Keratinocyte (primary cell): ENCODE measurements around the gene MRPL28. TPM values are rescaled to one million over a fixed set of nuclear protein-coding genes. Genes with fewer than 3 reads are reported as not detected.

Experiments
- DNase-seq: peaks from one replicate; pipeline ENCODE4 v3.0.0-alpha.2; 2011; ENCODE audit warnings: low read depth, missing footprints, low spot score
- FAIRE-seq: peaks from 2 replicates; lab custom pipeline; 2011; peaks lifted over from hg19 to GRCh38; lab: Jason Lieb, UNC
- H2AFZ ChIP-seq: 2 replicates; pipeline ENCODE4 v1.6.0; 2012; ENCODE audit warnings: low read length, control low read depth, inconsistent platforms; ENCODE audit not compliant: control insufficient read depth
- H3K27ac ChIP-seq: 2 replicates; pipeline ENCODE4 v1.5.1; 2011; ENCODE audit warnings: low read length; ENCODE audit not compliant: control insufficient read depth, insufficient read depth
- H3K27me3 ChIP-seq: 3 replicates; pipeline ENCODE4 v1.6.0; 2011; ENCODE audit warnings: low read length; ENCODE audit not compliant: control insufficient read depth, insufficient read depth; ENCODE audit errors: extremely low read depth
- H3K36me3 ChIP-seq, 2 experiments: 2 replicates in 1 of 2; 3 replicates in 1 of 2; pipeline ENCODE4 v1.5.1; 2011; ENCODE audit warnings: low read length in 2 of 2, mild to moderate bottlenecking in 1 of 2; ENCODE audit not compliant: control insufficient read depth in 2 of 2, insufficient read depth in 2 of 2; ENCODE audit errors: extremely low read depth in 1 of 2
- H3K4me1 ChIP-seq: 3 replicates; pipeline ENCODE4 v1.5.1; 2011; ENCODE audit warnings: low read length; ENCODE audit not compliant: control insufficient read depth, insufficient read depth; ENCODE audit errors: extremely low read depth
- H3K4me2 ChIP-seq: 3 replicates; pipeline ENCODE4 v1.6.0; 2011; ENCODE audit warnings: low read depth, low read length; ENCODE audit not compliant: control insufficient read depth, insufficient read depth; ENCODE audit errors: extremely low read depth
- H3K4me3 ChIP-seq, 3 experiments: fragments of 200-600 bp in 1 of 3; sonication (generic) in 1 of 3; 2 replicates in 2 of 3; 3 replicates in 1 of 3; pipeline ENCODE4 v1.5.1; 2011 to 2016; ENCODE audit warnings: low read length in 3 of 3, mild to moderate bottlenecking in 3 of 3, control low read depth in 2 of 3, inconsistent platforms in 1 of 3, low read depth in 1 of 3, mixed read lengths in 1 of 3, mixed run types in 1 of 3, moderate library complexity in 1 of 3; ENCODE audit not compliant: control insufficient read depth in 2 of 3, insufficient read depth in 2 of 3; ENCODE audit errors: extremely low read depth in 1 of 3
- H3K79me2 ChIP-seq: 2 replicates; pipeline ENCODE4 v1.6.0; 2012; ENCODE audit warnings: low read length; ENCODE audit not compliant: control insufficient read depth, insufficient read depth
- H3K9ac ChIP-seq: 3 replicates; pipeline ENCODE4 v1.6.0; 2011; ENCODE audit warnings: low read length; ENCODE audit not compliant: control insufficient read depth, insufficient read depth; ENCODE audit errors: extremely low read depth
- H3K9me1 ChIP-seq: 3 replicates; pipeline ENCODE4 v1.6.0; 2011; ENCODE audit warnings: low read length; ENCODE audit not compliant: control insufficient read depth, insufficient read depth; ENCODE audit errors: extremely low read depth
- H3K9me3 ChIP-seq: 2 replicates; pipeline ENCODE4 v1.5.1; 2012; ENCODE audit warnings: low read depth, low read length; ENCODE audit not compliant: control insufficient read depth
- H4K20me1 ChIP-seq: 3 replicates; pipeline ENCODE4 v1.6.0; 2011; ENCODE audit warnings: low read length; ENCODE audit not compliant: control insufficient read depth, insufficient read depth; ENCODE audit errors: extremely low read depth
- EZH2 ChIP-seq: IDR thresholded peaks from one replicate; pipeline ENCODE4 v1.6.1; 2012; ENCODE audit warnings: inconsistent platforms, mild to moderate bottlenecking, low read length, moderate library complexity
- dilution Hi-C: fragments of 300-500 bp; cut with MboI; formaldehyde crosslinking; loops from one replicate; pipeline ENCODE4 v1.7.0; 2020; ENCODE audit warnings: low sequenced_read_pairs; ENCODE audit not compliant: extremely low pct_ligation_motif_present
- polyA plus RNA-seq, 5 experiments: library from polyadenylated mRNA; depleted of rRNA in 3 of 5; stranded (reverse) in 3 of 5; stranded (forward) in 1 of 5; unstranded in 1 of 5; fragments of >200 nt; gene quantifications; 1 replicate in 1 of 5; 2 replicates in 3 of 5; 3 replicates in 1 of 5; pipeline versions ENCODE4 v1.2.1 to v1.2.3, GENCODE V29; 2011 to 2012; ENCODE audit warnings: missing spikeins in 2 of 5, low read depth in 1 of 5, low replicate concordance in 1 of 5
- TF ChIP-seq, protein P1 (sequence below), 3 experiments: IDR thresholded peaks in 1 of 3; conservative IDR thresholded peaks in 1 of 3; optimal IDR thresholded peaks in 1 of 3; 2 replicates in 2 of 3; 3 replicates in 1 of 3; pipeline versions ENCODE3 to v1.5.1; 2011; ENCODE audit warnings: low read length in 3 of 3, mild to moderate bottlenecking in 3 of 3, moderate library complexity in 2 of 3, control low read depth in 1 of 3, inconsistent platforms in 1 of 3; ENCODE audit not compliant: insufficient read depth in 2 of 3; ENCODE audit errors: extremely low read depth in 1 of 3

Gene MRPL28
- polyA plus RNA-seq, 1 donor (not counting 4 experiments of a cell fraction or from before 2014, with no cell fraction given) = 115 TPM

GRCh38 chr16:346587-346986, 23.8 kb downstream of the MRPL28 start:
- Histone ChIP-seq H3K36me3 (peaks cover 18 to 30% of the 10 kb centered on the region in 2 experiments), H3K9ac (no peak overlapping the region)

DNA sequence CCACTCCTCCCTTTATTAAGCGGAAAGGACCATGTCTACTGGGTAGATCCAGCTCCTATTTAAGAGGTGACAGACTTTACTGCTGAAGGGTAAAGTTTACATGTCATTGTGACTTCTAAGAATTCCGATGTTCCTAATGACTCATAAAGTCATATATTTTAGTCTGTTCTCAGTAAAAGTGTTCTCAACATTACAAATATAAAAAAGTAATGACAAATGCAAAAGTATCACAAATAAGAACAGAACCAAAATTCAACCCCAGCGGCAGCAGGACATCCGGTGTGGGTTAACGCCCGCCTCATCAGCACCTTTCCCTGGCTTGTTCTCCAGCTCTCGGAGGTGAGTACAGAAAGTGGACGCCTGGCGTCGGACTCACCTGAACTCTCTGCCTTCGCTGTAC, 24.6 kb downstream of the MRPL28 start:
- peaks cover 92% of the 10 kb centered on the region for H3K79me2 ChIP-seq
- no peak overlapping the region for H3K4me3 ChIP-seq
- no peak for FAIRE-seq
- DNase-seq = no peak
- no peak overlapping the region for H3K27ac ChIP-seq
- H3K36me3 ChIP-seq = peaks cover 18 to 30% of the 10 kb centered on the region in 2 experiments
- peaks cover 16% of the 10 kb centered on the region for H3K4me1 ChIP-seq
- peaks cover 14% of the 10 kb centered on the region for H4K20me1 ChIP-seq
- TF ChIP-seq, protein P1, sequence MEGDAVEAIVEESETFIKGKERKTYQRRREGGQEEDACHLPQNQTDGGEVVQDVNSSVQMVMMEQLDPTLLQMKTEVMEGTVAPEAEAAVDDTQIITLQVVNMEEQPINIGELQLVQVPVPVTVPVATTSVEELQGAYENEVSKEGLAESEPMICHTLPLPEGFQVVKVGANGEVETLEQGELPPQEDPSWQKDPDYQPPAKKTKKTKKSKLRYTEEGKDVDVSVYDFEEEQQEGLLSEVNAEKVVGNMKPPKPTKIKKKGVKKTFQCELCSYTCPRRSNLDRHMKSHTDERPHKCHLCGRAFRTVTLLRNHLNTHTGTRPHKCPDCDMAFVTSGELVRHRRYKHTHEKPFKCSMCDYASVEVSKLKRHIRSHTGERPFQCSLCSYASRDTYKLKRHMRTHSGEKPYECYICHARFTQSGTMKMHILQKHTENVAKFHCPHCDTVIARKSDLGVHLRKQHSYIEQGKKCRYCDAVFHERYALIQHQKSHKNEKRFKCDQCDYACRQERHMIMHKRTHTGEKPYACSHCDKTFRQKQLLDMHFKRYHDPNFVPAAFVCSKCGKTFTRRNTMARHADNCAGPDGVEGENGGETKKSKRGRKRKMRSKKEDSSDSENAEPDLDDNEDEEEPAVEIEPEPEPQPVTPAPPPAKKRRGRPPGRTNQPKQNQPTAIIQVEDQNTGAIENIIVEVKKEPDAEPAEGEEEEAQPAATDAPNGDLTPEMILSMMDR (optimal IDR thresholded peaks at IDR 0.05 in 1 of 3, IDR thresholded peaks at IDR 0.05 in 1 of 3, conservative IDR thresholded peaks at IDR 0.05 in 1 of 3; ENCODE audit: extremely low read depth in 1 of 3, insufficient read depth in 2 of 3, low read length in 3 of 3) = no peak
- no peak for TF ChIP-seq EZH2
- no peak overlapping the region for H3K9ac ChIP-seq
- no peak overlapping the region for H3K4me2 ChIP-seq
- no peak overlapping the region for H2AFZ ChIP-seq
- H3K27me3 ChIP-seq = no peaks in the 10 kb centered on the region
- dilution Hi-C loops = no loop called here
- peaks cover 15% of the 10 kb centered on the region for H3K9me1 ChIP-seq
- no peaks in the 10 kb centered on the region for H3K9me3 ChIP-seq

More at GRCh38 chr16:346587-346986, 23.8 kb downstream of the MRPL28 start:
- Histone ChIP-seq H3K9me3 (no peaks in the 10 kb centered on the region), H4K20me1 (peaks cover 14% of the 10 kb centered on the region), H3K9me1 (peaks cover 15% of the 10 kb centered on the region), H3K4me2 (peak overlapping the region; percentile 0), H3K79me2 (peaks cover 93% of the 10 kb centered on the region), H3K27me3 (no peaks in the 10 kb centered on the region), H3K4me3 (no peak overlapping the region), H3K4me1 (peaks cover 20% of the 10 kb centered on the region), H3K27ac (no peak overlapping the region), H2AFZ (no peak overlapping the region)
- TF ChIP-seq EZH2 = no peak
- TF ChIP-seq, protein P1 (optimal IDR thresholded peaks at IDR 0.05 in 1 of 3, IDR thresholded peaks at IDR 0.05 in 1 of 3, conservative IDR thresholded peaks at IDR 0.05 in 1 of 3; ENCODE audit: extremely low read depth in 1 of 3, insufficient read depth in 2 of 3, low read length in 3 of 3) = no peak
- DNase-seq (no peak), FAIRE-seq (no peak)
- dilution Hi-C loops = no loop called here
